ENCODE data around the gene AMPD3. TPM values are rescaled to one million over a fixed set of nuclear protein-coding genes. Genes with fewer than 3 reads are reported as not detected.

AMPD3 gene
- total RNA-seq, 1 donor from 2014 or later: 13.9 TPM

GRCh38 chr11:10529279-10529678, 74.2 kb downstream of the AMPD3 start:
- intact Hi-C loops (cut with micrococcal nuclease): no loop called here
- H3K36me3 Mint-ChIP-seq (ENCODE audit: low read depth): peaks cover 28% of the 10 kb centered on the region
- DNase-seq (ENCODE audit: low spot score): no peak
- H3K4me3 Mint-ChIP-seq: no peak overlapping the region
- H3K27ac Mint-ChIP-seq: no peak overlapping the region
- no peaks in the 10 kb centered on the region for H3K9me3 Mint-ChIP-seq
- peaks cover 20% of the 10 kb centered on the region for H3K4me1 Mint-ChIP-seq (ENCODE audit: low read depth)
- H3K27me3 Mint-ChIP-seq (ENCODE audit: insufficient read depth): no peaks in the 10 kb centered on the region

- Mint-ChIP-seq H3K36me3 (ENCODE audit: low read depth) (peaks cover 15% of the 10 kb centered on the region), H3K4me3 (no peak overlapping the region), H3K27ac (no peak overlapping the region), H3K9me3 (no peaks in the 10 kb centered on the region), H3K4me1 (ENCODE audit: low read depth) (peaks cover 16% of the 10 kb centered on the region), H3K27me3 (ENCODE audit: insufficient read depth) (no peaks in the 10 kb centered on the region)
- DNase-seq (ENCODE audit: low spot score): no peak
- intact Hi-C loops (cut with micrococcal nuclease): no loop called here
These were observed 77.5 kb downstream of the AMPD3 start for GRCh38 chr11:10532526-10532925.

- no peak for DNase-seq (ENCODE audit: low spot score)
- Mint-ChIP-seq H3K27me3 (ENCODE audit: insufficient read depth) (no peaks in the 10 kb centered on the region), H3K27ac (no peak overlapping the region), H3K36me3 (ENCODE audit: low read depth) (peaks cover 14% of the 10 kb centered on the region), H3K9me3 (no peaks in the 10 kb centered on the region), H3K4me1 (ENCODE audit: low read depth) (peaks cover 12% of the 10 kb centered on the region), H3K4me3 (no peak overlapping the region)
- intact Hi-C loops (cut with micrococcal nuclease): no loop called here
These were observed 78.3 kb downstream of the AMPD3 start for GRCh38 chr11:10533323-10533722.

GRCh38 chr11:10534316-10534715, 79.3 kb downstream of the AMPD3 start:
- Mint-ChIP-seq H3K36me3 (ENCODE audit: low read depth) (peaks cover 14% of the 10 kb centered on the region), H3K4me1 (ENCODE audit: low read depth) (peaks cover 14% of the 10 kb centered on the region), H3K4me3 (no peak overlapping the region), H3K27me3 (ENCODE audit: insufficient read depth) (no peaks in the 10 kb centered on the region), H3K27ac (no peak overlapping the region), H3K9me3 (no peaks in the 10 kb centered on the region)
- DNase-seq (ENCODE audit: low spot score): no peak
- intact Hi-C loops (cut with micrococcal nuclease): no loop called here

- peaks cover 2% of the 10 kb centered on the region for H3K27me3 Mint-ChIP-seq (ENCODE audit: insufficient read depth)
- peaks cover 5% of the 10 kb centered on the region for H3K36me3 Mint-ChIP-seq (ENCODE audit: low read depth)
- DNase-seq (ENCODE audit: low spot score): no peak
- no peak overlapping the region for H3K4me3 Mint-ChIP-seq
- peaks cover 32% of the 10 kb centered on the region for H3K4me1 Mint-ChIP-seq (ENCODE audit: low read depth)
- intact Hi-C loops (cut with micrococcal nuclease): no loop called here
- no peak overlapping the region for H3K27ac Mint-ChIP-seq
- no peaks in the 10 kb centered on the region for H3K9me3 Mint-ChIP-seq
These were observed 82.5 kb downstream of the AMPD3 start for GRCh38 chr11:10537600-10537999.

- H3K4me1 Mint-ChIP-seq (ENCODE audit: low read depth): peaks cover 32% of the 10 kb centered on the region
- H3K27me3 Mint-ChIP-seq (ENCODE audit: insufficient read depth): peaks cover 2% of the 10 kb centered on the region
- no peak for DNase-seq (ENCODE audit: low spot score)
- H3K9me3 Mint-ChIP-seq: no peaks in the 10 kb centered on the region
- intact Hi-C loops (cut with micrococcal nuclease): no loop called here
- H3K36me3 Mint-ChIP-seq (ENCODE audit: low read depth): no peaks in the 10 kb centered on the region
- no peak overlapping the region for H3K27ac Mint-ChIP-seq
- no peak overlapping the region for H3K4me3 Mint-ChIP-seq
These were observed 83.9 kb downstream of the AMPD3 start for GRCh38 chr11:10538924-10539323.

GRCh38 chr11:10539339-10539738, 84.3 kb downstream of the AMPD3 start:
- H3K36me3 Mint-ChIP-seq (ENCODE audit: low read depth): no peaks in the 10 kb centered on the region

GRCh38 chr11:10540546-10540914, 85.5 kb downstream of the AMPD3 start:
- DNase-seq (ENCODE audit: low spot score): no peak
- Mint-ChIP-seq H3K27me3 (ENCODE audit: insufficient read depth) (peaks cover 5% of the 10 kb centered on the region), H3K9me3 (peaks cover 4% of the 10 kb centered on the region), H3K4me3 (peak overlapping the region; percentile 90), H3K36me3 (ENCODE audit: low read depth) (no peaks in the 10 kb centered on the region), H3K27ac (peak overlapping the region; percentile 73), H3K4me1 (ENCODE audit: low read depth) (peaks cover 32% of the 10 kb centered on the region)
- intact Hi-C loops (cut with micrococcal nuclease): loop anchor here (1.0 to 5.0 kb wide), 13 partner anchors 13 to 1858 kb away; partner anchors contain the start of genes CTR9, EIF4G2, RPL27A and TRIM66

More at GRCh38 chr11:10539339-10539738, 84.3 kb downstream of the AMPD3 start:
- intact Hi-C loops (cut with micrococcal nuclease): no loop called here
- Mint-ChIP-seq H3K4me3 (peak overlapping the region; percentile 90), H3K27me3 (ENCODE audit: insufficient read depth) (peaks cover 5% of the 10 kb centered on the region), H3K4me1 (ENCODE audit: low read depth) (peaks cover 32% of the 10 kb centered on the region), H3K9me3 (peaks cover 3% of the 10 kb centered on the region), H3K27ac (no peak overlapping the region)
- DNase-seq (ENCODE audit: low spot score): no peak

- Mint-ChIP-seq H3K27me3 (ENCODE audit: insufficient read depth) (peaks cover 5% of the 10 kb centered on the region), H3K9me3 (peaks cover 4% of the 10 kb centered on the region), H3K36me3 (ENCODE audit: low read depth) (no peaks in the 10 kb centered on the region), H3K27ac (peak within 1 kb of the TSS; percentile 73), H3K4me1 (ENCODE audit: low read depth) (peaks cover 29% of the 10 kb centered on the region), H3K4me3 (peak within 1 kb of the TSS; percentile 90)
- DNase-seq (ENCODE audit: low spot score): peak; percentile 92
- intact Hi-C loops (cut with micrococcal nuclease): loop anchor here (1.0 to 5.0 kb wide), 15 partner anchors 14 to 1858 kb away; partner anchors contain the start of genes AMPD3, CTR9, EIF4G2 and RPL27A
These were observed 86.0 kb downstream of the AMPD3 start, which contains the start of gene RNF141 for GRCh38 chr11:10540915-10541560. TSS of gene RNF141 (minus strand) at chr11:10541187. CDS start at chr11:10534158, 7,029 bp downstream.

- H3K4me1 Mint-ChIP-seq (ENCODE audit: low read depth): peaks cover 24% of the 10 kb centered on the region
These were observed 86.5 kb downstream of the AMPD3 start for GRCh38 chr11:10541561-10541930.

GRCh38 chr11:10542776-10543175, 87.7 kb downstream of the AMPD3 start:
- intact Hi-C loops (cut with micrococcal nuclease): loop anchor here (5.0 kb wide), 5 partner anchors 115 to 1300 kb away; partner anchors contain the start of gene USP47
- Mint-ChIP-seq H3K36me3 (ENCODE audit: low read depth) (no peaks in the 10 kb centered on the region), H3K4me1 (ENCODE audit: low read depth) (peaks cover 20% of the 10 kb centered on the region), H3K27ac (no peak overlapping the region), H3K4me3 (no peak overlapping the region), H3K9me3 (peaks cover 4% of the 10 kb centered on the region), H3K27me3 (ENCODE audit: insufficient read depth) (peaks cover 5% of the 10 kb centered on the region)
- DNase-seq (ENCODE audit: low spot score): no peak

More at GRCh38 chr11:10541561-10541930, 86.5 kb downstream of the AMPD3 start:
- Mint-ChIP-seq H3K27me3 (ENCODE audit: insufficient read depth) (peaks cover 5% of the 10 kb centered on the region), H3K27ac (peak overlapping the region; percentile 52), H3K4me3 (peak overlapping the region; percentile 90), H3K36me3 (ENCODE audit: low read depth) (no peaks in the 10 kb centered on the region), H3K9me3 (peaks cover 4% of the 10 kb centered on the region)
- DNase-seq (ENCODE audit: low spot score): no peak
- intact Hi-C loops (cut with micrococcal nuclease): loop anchor here (1.0 to 5.0 kb wide), 13 partner anchors 82 to 1859 kb away; partner anchors contain the start of genes AMPD3, CTR9, EIF4G2 and RPL27A

- H3K27me3 Mint-ChIP-seq (ENCODE audit: insufficient read depth): peaks cover 10% of the 10 kb centered on the region
- no peak overlapping the region for H3K27ac Mint-ChIP-seq
- H3K9me3 Mint-ChIP-seq: peaks cover 4% of the 10 kb centered on the region
- H3K4me3 Mint-ChIP-seq: no peak overlapping the region
- no peak for DNase-seq (ENCODE audit: low spot score)
- no peaks in the 10 kb centered on the region for H3K36me3 Mint-ChIP-seq (ENCODE audit: low read depth)
- intact Hi-C loops (cut with micrococcal nuclease): loop anchor here (5.0 kb wide), 5 partner anchors 114 to 1299 kb away; partner anchors contain the start of gene USP47
- peaks cover 20% of the 10 kb centered on the region for H3K4me1 Mint-ChIP-seq (ENCODE audit: low read depth)
These were observed 88.7 kb downstream of the AMPD3 start for GRCh38 chr11:10543782-10544181.

Data from activated T-helper 1 cell treated with anti-CD3 and anti-CD28 coated beads, Interleukin-12 subunit alpha, Interleukin-12 subunit beta, Interleukin-2, Interleukin-4 antibody, amounts not matched to agents 30 ng/mL and 10 ng/mL and 1 ng/mL, durations not matched to agents 14 hours and 24 hours and 36 hours (primary cell).